ENCODE measurements around the gene FBRSL1. TPM values are rescaled to one million over a fixed set of nuclear protein-coding genes. Genes with fewer than 3 reads are reported as not detected.

Gene FBRSL1
- total RNA-seq, 1 donor from 2014 or later, result 199 TPM

DNA sequence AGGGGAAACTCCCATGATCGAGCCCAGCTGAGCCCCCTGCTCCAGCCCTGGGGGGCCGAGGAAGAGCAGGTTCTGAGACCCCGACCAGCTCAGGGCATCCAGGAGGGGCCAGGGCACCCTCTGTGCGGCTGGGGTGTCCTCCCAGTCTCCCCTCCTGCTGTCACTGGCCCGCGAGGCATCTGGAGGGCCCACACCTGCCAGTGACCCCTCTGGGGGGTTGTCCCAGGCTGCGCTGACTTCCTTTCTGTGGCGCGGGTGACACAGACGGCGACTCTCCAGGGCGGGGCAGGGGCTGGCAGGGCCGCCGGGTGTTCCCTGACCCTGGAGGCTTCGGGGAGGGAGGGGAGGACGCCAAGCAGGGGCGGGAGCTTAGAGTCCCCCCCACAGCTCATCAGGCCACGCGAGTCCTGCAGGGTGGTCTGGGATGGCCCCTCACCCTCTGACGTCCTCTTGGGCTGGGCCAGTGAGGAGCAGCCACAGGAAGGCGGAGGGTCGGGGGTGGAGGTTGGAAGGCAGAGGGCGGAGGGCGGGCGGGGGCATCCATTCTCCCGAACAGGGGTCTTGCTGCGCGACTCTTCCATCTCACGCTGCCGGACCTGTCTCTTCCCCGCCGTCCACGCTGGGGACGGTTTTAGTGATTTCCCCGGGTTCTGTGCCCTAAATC is 38.6 kb upstream of the FBRSL1 start:
- TF ChIP-seq, protein P1, sequence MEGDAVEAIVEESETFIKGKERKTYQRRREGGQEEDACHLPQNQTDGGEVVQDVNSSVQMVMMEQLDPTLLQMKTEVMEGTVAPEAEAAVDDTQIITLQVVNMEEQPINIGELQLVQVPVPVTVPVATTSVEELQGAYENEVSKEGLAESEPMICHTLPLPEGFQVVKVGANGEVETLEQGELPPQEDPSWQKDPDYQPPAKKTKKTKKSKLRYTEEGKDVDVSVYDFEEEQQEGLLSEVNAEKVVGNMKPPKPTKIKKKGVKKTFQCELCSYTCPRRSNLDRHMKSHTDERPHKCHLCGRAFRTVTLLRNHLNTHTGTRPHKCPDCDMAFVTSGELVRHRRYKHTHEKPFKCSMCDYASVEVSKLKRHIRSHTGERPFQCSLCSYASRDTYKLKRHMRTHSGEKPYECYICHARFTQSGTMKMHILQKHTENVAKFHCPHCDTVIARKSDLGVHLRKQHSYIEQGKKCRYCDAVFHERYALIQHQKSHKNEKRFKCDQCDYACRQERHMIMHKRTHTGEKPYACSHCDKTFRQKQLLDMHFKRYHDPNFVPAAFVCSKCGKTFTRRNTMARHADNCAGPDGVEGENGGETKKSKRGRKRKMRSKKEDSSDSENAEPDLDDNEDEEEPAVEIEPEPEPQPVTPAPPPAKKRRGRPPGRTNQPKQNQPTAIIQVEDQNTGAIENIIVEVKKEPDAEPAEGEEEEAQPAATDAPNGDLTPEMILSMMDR (IDR thresholded peaks at IDR 0.05; ENCODE audit: unreplicated experiment), result no peak
- no peak overlapping the region for H3K4me3 Mint-ChIP-seq (ENCODE audit: low read depth)
- H3K36me3 Mint-ChIP-seq (ENCODE audit: insufficient read depth), result no peaks in the 10 kb centered on the region
- peaks cover 36% of the 10 kb centered on the region for H3K27me3 Mint-ChIP-seq
- H3K27ac Mint-ChIP-seq, result no peak overlapping the region
- no peak for DNase-seq (ENCODE audit: low spot score, unreplicated experiment)
- H3K9me3 Mint-ChIP-seq (ENCODE audit: low read depth), result no peaks in the 10 kb centered on the region
- H3K4me1 Mint-ChIP-seq (ENCODE audit: low read depth), result peaks cover 7% of the 10 kb centered on the region

GRCh38 chr12:132451836-132452195 is 38.1 kb upstream of the FBRSL1 start:
- peaks cover 41% of the 10 kb centered on the region for H3K27me3 Mint-ChIP-seq
- H3K4me1 Mint-ChIP-seq (ENCODE audit: low read depth), result peaks cover 7% of the 10 kb centered on the region
- no peaks in the 10 kb centered on the region for H3K9me3 Mint-ChIP-seq (ENCODE audit: low read depth)
- H3K27ac Mint-ChIP-seq, result no peak overlapping the region
- no peaks in the 10 kb centered on the region for H3K36me3 Mint-ChIP-seq (ENCODE audit: insufficient read depth)
- TF ChIP-seq, protein P1 (IDR thresholded peaks at IDR 0.05; ENCODE audit: unreplicated experiment), result no peak
- DNase-seq (ENCODE audit: low spot score, unreplicated experiment), result no peak
- H3K4me3 Mint-ChIP-seq (ENCODE audit: low read depth), result no peak overlapping the region

DNA sequence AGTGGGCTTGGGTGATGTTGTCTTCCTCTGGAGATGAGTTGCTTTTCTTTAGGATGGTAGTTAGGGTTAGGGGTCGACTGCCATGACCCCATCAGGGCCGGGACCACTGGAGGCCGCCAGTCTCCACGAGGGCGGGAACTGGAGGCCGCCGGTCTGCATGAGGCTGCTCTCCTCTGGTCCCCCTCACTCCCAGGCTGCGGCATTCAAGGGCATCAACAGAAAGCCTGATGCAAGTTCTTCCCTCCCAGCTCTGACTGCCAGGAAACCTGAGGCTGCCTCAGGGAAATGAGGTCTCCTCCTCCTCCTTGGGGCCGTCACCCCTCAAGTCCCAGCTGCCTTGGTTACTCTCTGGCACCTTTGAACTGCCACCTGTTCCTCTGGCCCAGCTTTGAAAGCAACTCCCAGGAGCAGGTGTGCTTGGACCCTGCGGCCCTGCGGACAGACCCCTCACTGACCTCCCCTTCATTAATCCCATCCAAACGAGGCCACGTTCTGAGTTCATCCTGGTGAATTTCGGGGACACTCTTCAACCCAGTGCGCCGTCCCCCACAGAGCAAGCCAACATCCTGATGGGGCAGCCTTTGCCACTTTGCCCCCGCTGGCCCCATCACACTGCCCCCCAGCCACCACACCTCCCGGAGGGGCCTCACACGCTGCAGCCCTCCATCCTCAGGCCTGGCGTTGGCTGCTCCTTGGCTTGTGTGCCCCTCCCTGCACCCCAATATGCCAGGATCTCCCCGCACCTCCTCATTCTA is 37.2 kb upstream of the FBRSL1 start:
- H3K4me1 Mint-ChIP-seq (ENCODE audit: low read depth), result peaks cover 7% of the 10 kb centered on the region
- TF ChIP-seq, protein P1 (IDR thresholded peaks at IDR 0.05; ENCODE audit: unreplicated experiment), result no peak
- H3K36me3 Mint-ChIP-seq (ENCODE audit: insufficient read depth), result no peaks in the 10 kb centered on the region
- H3K27me3 Mint-ChIP-seq, result peaks cover 43% of the 10 kb centered on the region
- no peak for DNase-seq (ENCODE audit: low spot score, unreplicated experiment)
- H3K4me3 Mint-ChIP-seq (ENCODE audit: low read depth), result no peak overlapping the region
- H3K9me3 Mint-ChIP-seq (ENCODE audit: low read depth), result no peaks in the 10 kb centered on the region
- no peak overlapping the region for H3K27ac Mint-ChIP-seq

GRCh38 chr12:132453361-132454192 is 36.4 kb upstream of the FBRSL1 start:
- no peak for DNase-seq (ENCODE audit: low spot score, unreplicated experiment)
- Mint-ChIP-seq H3K36me3 (ENCODE audit: insufficient read depth) (no peaks in the 10 kb centered on the region), H3K4me1 (ENCODE audit: low read depth) (peaks cover 7% of the 10 kb centered on the region), H3K27me3 (peaks cover 36% of the 10 kb centered on the region), H3K9me3 (ENCODE audit: low read depth) (no peaks in the 10 kb centered on the region), H3K27ac (no peak overlapping the region), H3K4me3 (ENCODE audit: low read depth) (no peak overlapping the region)
- TF ChIP-seq, protein P1 (IDR thresholded peaks at IDR 0.05; ENCODE audit: unreplicated experiment), result no peak
